T-helper 9 cell (primary cell): ENCODE data around the gene ADCY4.
"Not testable (repeated sequence)": the region's sequence is repeated elsewhere in the genome, so short reads cannot be mapped to it uniquely, and the experiment has no call there.

Source experiments
- DNase-seq: peaks from one replicate; pipeline ENCODE4 v3.0.0-alpha.2; 2020

Gene ADCY4

GRCh38 chr14:24338843-24339242 is 4.0 kb upstream of the ADCY4 start:
- no peak for DNase-seq

- DNase-seq = no peak
Measured at GRCh38 chr14:24337824-24338175, 2.9 kb upstream of the ADCY4 start.

- no peak for DNase-seq
Measured at GRCh38 chr14:24337144-24337823, 2.4 kb upstream of the ADCY4 start.

- DNase-seq = no peak
Measured at GRCh38 chr14:24335461-24336171, 745 bp upstream of the ADCY4 start.

GRCh38 chr14:24332268-24332993 is 2.4 kb downstream of the ADCY4 start:
- peak; percentile 78 for DNase-seq

- no peak for DNase-seq
Measured at GRCh38 chr14:24331731-24332267, 3.1 kb downstream of the ADCY4 start.

- DNase-seq = no peak
Measured at GRCh38 chr14:24330973-24331674, 3.7 kb downstream of the ADCY4 start.

- peak; percentile 59 for DNase-seq
Measured at GRCh38 chr14:24329736-24330135, 5.1 kb downstream of the ADCY4 start.

- DNase-seq = no peak
Measured at GRCh38 chr14:24329073-24329663, 5.7 kb downstream of the ADCY4 start.

GRCh38 chr14:24327914-24328313 is 7.0 kb downstream of the ADCY4 start:
- DNase-seq = not testable (repeated sequence)

- DNase-seq = no peak
Measured at GRCh38 chr14:24327303-24327702, 7.6 kb downstream of the ADCY4 start.

GRCh38 chr14:24325963-24326362 is 8.9 kb downstream of the ADCY4 start:
- DNase-seq = no peak

- DNase-seq = no peak
Measured at GRCh38 chr14:24325041-24325530, 9.8 kb downstream of the ADCY4 start.

- no peak for DNase-seq
Measured at GRCh38 chr14:24324024-24324423, 10.8 kb downstream of the ADCY4 start.

GRCh38 chr14:24323341-24323740 is 11.5 kb downstream of the ADCY4 start:
- DNase-seq = no peak

- DNase-seq = no peak
Measured at GRCh38 chr14:24322672-24323071, 12.2 kb downstream of the ADCY4 start.

GRCh38 chr14:24321212-24321975 is 13.5 kb downstream of the ADCY4 start:
- no peak for DNase-seq

- DNase-seq = no peak
Measured at GRCh38 chr14:24317141-24317928, 17.5 kb downstream of the ADCY4 start.

- no peak for DNase-seq
Measured at GRCh38 chr14:24316597-24316950, 18.3 kb downstream of the ADCY4 start.

GRCh38 chr14:24315807-24316596 is 18.9 kb downstream of the ADCY4 start:
- DNase-seq = no peak
